ENCODE measurements around the gene KIAA1549. TPM values are rescaled to one million over a fixed set of nuclear protein-coding genes. Genes with fewer than 3 reads are reported as not detected.
"Not testable (repeated sequence)": the region's sequence is repeated elsewhere in the genome, so short reads cannot be mapped to it uniquely, and the experiment has no call there.

The KIAA1549 gene
- total RNA-seq, 2 experiments from 2014 or later, result not detected

GRCh38 chr7:138943061-138943460 lies 38.1 kb downstream of the KIAA1549 start:
- Mint-ChIP-seq H3K27me3 (no peaks in the 10 kb centered on the region), H3K9me3 (no peaks in the 10 kb centered on the region), H3K36me3 (ENCODE audit: low read depth) (no peaks in the 10 kb centered on the region), H3K4me1 (ENCODE audit: low read depth) (no peaks in the 10 kb centered on the region), H3K4me3 (no peak overlapping the region), H3K27ac (no peak overlapping the region)
- TF ChIP-seq CTCF (IDR thresholded peaks at IDR 0.05), result no peak
- H3K27me3 ChIP-seq (ENCODE audit: control insufficient read depth in 1 of 2, insufficient read depth in 2 of 2, low read length in 2 of 2), result peaks cover 0 to 2% of the 10 kb centered on the region in 2 experiments
- ChIA-PET CTCF (no interaction called here), POLR2A (no interaction called here)
- no peak for ATAC-seq (ENCODE audit: poor library complexity)
- H3K27ac ChIP-seq (ENCODE audit: low read depth in 1 of 2, low read length in 2 of 2), result no peak overlapping the region
- no peaks in the 10 kb centered on the region for H3K36me3 ChIP-seq (ENCODE audit: insufficient read depth, low read length)
- intact Hi-C loops (cut with DNase I, micrococcal nuclease), result no loop called here
- no peaks in the 10 kb centered on the region for H3K4me1 ChIP-seq (ENCODE audit: insufficient read depth, low read length)
- H3K4me3 ChIP-seq (ENCODE audit: low read length), result no peak overlapping the region
- H3K9me3 ChIP-seq (ENCODE audit: control insufficient read depth in 1 of 2, insufficient read depth in 1 of 2, low read length in 2 of 2), result no peaks in the 10 kb centered on the region
- DNase-seq, result no peak

- POLR2A ChIA-PET, result no interaction called here
- CTCF ChIA-PET, result no interaction called here
Observed at GRCh38 chr7:138941545-138941944, 39.6 kb downstream of the KIAA1549 start.

GRCh38 chr7:138940602-138941001 lies 40.6 kb downstream of the KIAA1549 start:
- H3K4me1 ChIP-seq (ENCODE audit: insufficient read depth, low read length); CTCF ChIA-PET; H3K36me3 Mint-ChIP-seq (ENCODE audit: low read depth); H3K4me3 ChIP-seq (ENCODE audit: low read length); intact Hi-C loops (cut with DNase I, micrococcal nuclease); POLR2A ChIA-PET; H3K9me3 Mint-ChIP-seq; H3K27ac Mint-ChIP-seq; H3K36me3 ChIP-seq (ENCODE audit: insufficient read depth, low read length); H3K4me3 Mint-ChIP-seq; H3K9me3 ChIP-seq (ENCODE audit: control insufficient read depth in 1 of 2, insufficient read depth in 1 of 2, low read length in 2 of 2); H3K27me3 Mint-ChIP-seq; H3K27me3 ChIP-seq (ENCODE audit: control insufficient read depth in 1 of 2, insufficient read depth in 2 of 2, low read length in 2 of 2); DNase-seq; ATAC-seq (ENCODE audit: poor library complexity); H3K4me1 Mint-ChIP-seq (ENCODE audit: low read depth); H3K27ac ChIP-seq (ENCODE audit: low read depth in 1 of 2, low read length in 2 of 2): not testable (repeated sequence)

More at GRCh38 chr7:138941545-138941944, 39.6 kb downstream of the KIAA1549 start:
- TF ChIP-seq CTCF (IDR thresholded peaks at IDR 0.05), result no peak
- Mint-ChIP-seq H3K36me3 (ENCODE audit: low read depth) (no peaks in the 10 kb centered on the region), H3K27me3 (no peaks in the 10 kb centered on the region), H3K4me1 (ENCODE audit: low read depth) (no peaks in the 10 kb centered on the region), H3K27ac (no peak overlapping the region), H3K9me3 (no peaks in the 10 kb centered on the region), H3K4me3 (no peak overlapping the region)
- H3K27me3 ChIP-seq (ENCODE audit: control insufficient read depth in 1 of 2, insufficient read depth in 2 of 2, low read length in 2 of 2), result peaks cover 0 to 2% of the 10 kb centered on the region in 2 experiments
- no peaks in the 10 kb centered on the region for H3K36me3 ChIP-seq (ENCODE audit: insufficient read depth, low read length)
- no peak overlapping the region for H3K4me3 ChIP-seq (ENCODE audit: low read length)
- no peak overlapping the region for H3K27ac ChIP-seq (ENCODE audit: low read depth in 1 of 2, low read length in 2 of 2)
- no peaks in the 10 kb centered on the region for H3K4me1 ChIP-seq (ENCODE audit: insufficient read depth, low read length)
- no peak for DNase-seq
- intact Hi-C loops (cut with DNase I, micrococcal nuclease), result no loop called here
- H3K9me3 ChIP-seq (ENCODE audit: control insufficient read depth in 1 of 2, insufficient read depth in 1 of 2, low read length in 2 of 2), result no peaks in the 10 kb centered on the region
- no peak for ATAC-seq (ENCODE audit: poor library complexity)

GRCh38 chr7:138937484-138937883 lies 43.7 kb downstream of the KIAA1549 start:
- Mint-ChIP-seq H3K27me3 (no peaks in the 10 kb centered on the region), H3K4me1 (ENCODE audit: low read depth) (no peaks in the 10 kb centered on the region), H3K36me3 (ENCODE audit: low read depth) (no peaks in the 10 kb centered on the region), H3K27ac (no peak overlapping the region), H3K4me3 (no peak overlapping the region), H3K9me3 (no peaks in the 10 kb centered on the region)
- Histone ChIP-seq H3K4me3 (ENCODE audit: low read length) (no peak overlapping the region), H3K9me3 (ENCODE audit: control insufficient read depth in 1 of 2, insufficient read depth in 1 of 2, low read length in 2 of 2) (no peaks in the 10 kb centered on the region), H3K36me3 (ENCODE audit: insufficient read depth, low read length) (no peaks in the 10 kb centered on the region), H3K27ac (ENCODE audit: low read depth in 1 of 2, low read length in 2 of 2) (no peak overlapping the region), H3K4me1 (ENCODE audit: insufficient read depth, low read length) (no peaks in the 10 kb centered on the region), H3K27me3 (ENCODE audit: control insufficient read depth in 1 of 2, insufficient read depth in 2 of 2, low read length in 2 of 2) (peaks cover 0 to 2% of the 10 kb centered on the region in 2 experiments)
- ATAC-seq (ENCODE audit: poor library complexity), result no peak
- intact Hi-C loops (cut with DNase I, micrococcal nuclease), result no loop called here
- POLR2A ChIA-PET, result no interaction called here
- no peak for DNase-seq
- TF ChIP-seq CTCF (IDR thresholded peaks at IDR 0.05), result no peak
- CTCF ChIA-PET, result no interaction called here

All from CD4-positive, alpha-beta T cell (primary cell).